ENCODE data around the gene DCAF10. TPM values are rescaled to one million over a fixed set of nuclear protein-coding genes. Genes with fewer than 3 reads are reported as not detected.

Gene DCAF10
- total RNA-seq, 4 donors from 2014 or later, result 25.1 to 56.5 (median 41.1) TPM

DNA sequence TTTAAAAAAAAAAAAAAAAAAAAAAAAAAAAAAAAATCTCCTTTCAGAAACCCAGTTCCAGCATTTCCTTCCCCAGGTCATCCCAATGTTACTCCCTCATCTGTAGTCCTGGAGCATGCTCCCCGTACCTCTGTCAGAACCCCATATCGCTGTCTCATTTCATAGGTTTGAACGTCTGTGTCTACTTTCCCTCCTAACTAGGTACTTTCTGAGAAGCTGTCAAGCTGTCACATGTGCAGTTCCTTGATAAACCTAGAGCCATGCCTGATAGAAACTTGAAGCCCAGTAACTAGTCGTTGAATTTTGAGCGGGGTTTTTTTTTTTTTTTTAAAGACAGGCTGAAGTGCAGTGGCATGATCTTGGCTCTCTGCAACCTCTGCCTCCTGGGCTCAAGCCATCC lies 31.3 kb upstream of the DCAF10 start:
- intact Hi-C loops (cut with DNase I), result no loop called here
- no peak for DNase-seq
- Histone ChIP-seq H3K9me3 (no peaks in the 10 kb centered on the region), H3K36me3 (peaks cover 0 to 16% of the 10 kb centered on the region in 2 donors), H3K4me3 (replicated peaks in 1 of 3) (no peak overlapping the region), H3K27me3 (no peaks in the 10 kb centered on the region), H3K27ac (no peak overlapping the region), H3K4me1 (no peaks in the 10 kb centered on the region)
- TF ChIP-seq POLR2A (IDR thresholded peaks at IDR 0.05), result no peak
- TF ChIP-seq, protein P1, sequence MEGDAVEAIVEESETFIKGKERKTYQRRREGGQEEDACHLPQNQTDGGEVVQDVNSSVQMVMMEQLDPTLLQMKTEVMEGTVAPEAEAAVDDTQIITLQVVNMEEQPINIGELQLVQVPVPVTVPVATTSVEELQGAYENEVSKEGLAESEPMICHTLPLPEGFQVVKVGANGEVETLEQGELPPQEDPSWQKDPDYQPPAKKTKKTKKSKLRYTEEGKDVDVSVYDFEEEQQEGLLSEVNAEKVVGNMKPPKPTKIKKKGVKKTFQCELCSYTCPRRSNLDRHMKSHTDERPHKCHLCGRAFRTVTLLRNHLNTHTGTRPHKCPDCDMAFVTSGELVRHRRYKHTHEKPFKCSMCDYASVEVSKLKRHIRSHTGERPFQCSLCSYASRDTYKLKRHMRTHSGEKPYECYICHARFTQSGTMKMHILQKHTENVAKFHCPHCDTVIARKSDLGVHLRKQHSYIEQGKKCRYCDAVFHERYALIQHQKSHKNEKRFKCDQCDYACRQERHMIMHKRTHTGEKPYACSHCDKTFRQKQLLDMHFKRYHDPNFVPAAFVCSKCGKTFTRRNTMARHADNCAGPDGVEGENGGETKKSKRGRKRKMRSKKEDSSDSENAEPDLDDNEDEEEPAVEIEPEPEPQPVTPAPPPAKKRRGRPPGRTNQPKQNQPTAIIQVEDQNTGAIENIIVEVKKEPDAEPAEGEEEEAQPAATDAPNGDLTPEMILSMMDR (IDR thresholded peaks at IDR 0.05), result no peak
- WGBS, 2 donors, result 69 to 90% methylated on average over 5 of the region's 5 CpGs

DNA sequence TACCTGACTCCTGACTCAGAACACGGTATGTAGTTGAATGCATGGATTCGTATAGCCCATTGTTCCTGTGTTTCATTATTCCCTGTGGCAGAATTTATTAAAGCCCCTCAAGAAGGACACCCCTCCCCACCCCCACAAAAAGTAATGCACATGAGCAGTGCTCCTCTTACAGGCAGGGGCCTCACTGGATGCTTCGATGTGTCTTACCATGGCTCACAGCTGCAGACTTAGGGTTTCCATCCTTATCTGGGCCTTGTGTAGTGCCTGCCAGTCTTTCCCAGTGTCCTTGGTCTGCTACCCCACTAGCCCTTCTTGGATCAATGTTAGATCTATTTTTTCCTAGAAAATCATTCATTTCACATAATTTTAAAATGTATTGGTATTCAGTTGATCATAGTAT lies 30.6 kb upstream of the DCAF10 start:
- Histone ChIP-seq H3K4me1 (no peaks in the 10 kb centered on the region), H3K27me3 (no peaks in the 10 kb centered on the region), H3K4me3 (replicated peaks in 1 of 3) (no peak overlapping the region), H3K9me3 (no peaks in the 10 kb centered on the region), H3K27ac (no peak overlapping the region), H3K36me3 (peaks cover 0 to 16% of the 10 kb centered on the region in 2 donors)
- intact Hi-C loops (cut with DNase I), result no loop called here
- no peak for DNase-seq
- WGBS, 2 donors, result 99 to 100% methylated on average over 3 of the region's 3 CpGs
- TF ChIP-seq, protein P1 (IDR thresholded peaks at IDR 0.05), result no peak

DNA sequence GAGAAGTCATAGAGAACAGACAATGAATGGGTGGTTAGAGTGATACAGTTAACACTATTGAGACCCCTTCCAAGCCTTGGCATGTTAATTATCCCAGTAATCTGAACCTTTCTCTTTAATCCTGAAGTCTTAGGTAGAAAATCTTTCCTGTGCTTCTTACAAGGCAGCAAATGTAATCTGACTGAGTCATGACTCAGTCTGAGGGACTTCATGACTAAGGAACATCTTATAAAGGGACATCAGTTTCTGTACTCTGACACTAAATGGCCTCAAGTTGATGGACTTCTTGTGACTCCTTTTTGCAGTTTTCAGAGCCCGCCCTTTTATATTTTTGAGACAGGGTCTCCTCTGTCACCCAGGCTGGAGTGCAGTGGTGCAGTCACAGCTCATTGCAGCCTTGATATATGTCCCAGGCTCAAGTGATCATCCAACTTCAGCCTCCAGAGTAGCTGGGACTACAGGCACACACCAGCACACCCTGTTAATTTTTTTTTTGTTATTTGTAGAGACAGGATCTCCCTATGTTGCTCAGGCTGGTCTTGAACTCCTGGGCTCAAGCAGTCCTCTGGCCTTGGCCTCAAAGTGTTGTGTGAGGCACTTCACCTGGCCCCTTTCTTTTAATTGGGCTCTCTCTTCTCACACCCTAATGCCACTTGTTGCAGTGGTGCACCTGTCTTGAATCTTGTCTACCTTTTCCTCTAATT lies 25.2 kb upstream of the DCAF10 start:
- Histone ChIP-seq H3K27me3 (no peaks in the 10 kb centered on the region), H3K4me3 (replicated peaks in 1 of 3) (no peak overlapping the region), H3K4me1 (no peaks in the 10 kb centered on the region), H3K27ac (no peak overlapping the region), H3K9me3 (no peaks in the 10 kb centered on the region), H3K36me3 (peaks cover 24 to 35% of the 10 kb centered on the region in 2 donors)
- intact Hi-C loops (cut with DNase I), result no loop called here
- WGBS, 2 donors, result 100% methylated on average over 1 of the region's 1 CpG
- TF ChIP-seq POLR2A (IDR thresholded peaks at IDR 0.05), result no peak
- TF ChIP-seq, protein P1 (IDR thresholded peaks at IDR 0.05), result no peak
- no peak for DNase-seq

DNA sequence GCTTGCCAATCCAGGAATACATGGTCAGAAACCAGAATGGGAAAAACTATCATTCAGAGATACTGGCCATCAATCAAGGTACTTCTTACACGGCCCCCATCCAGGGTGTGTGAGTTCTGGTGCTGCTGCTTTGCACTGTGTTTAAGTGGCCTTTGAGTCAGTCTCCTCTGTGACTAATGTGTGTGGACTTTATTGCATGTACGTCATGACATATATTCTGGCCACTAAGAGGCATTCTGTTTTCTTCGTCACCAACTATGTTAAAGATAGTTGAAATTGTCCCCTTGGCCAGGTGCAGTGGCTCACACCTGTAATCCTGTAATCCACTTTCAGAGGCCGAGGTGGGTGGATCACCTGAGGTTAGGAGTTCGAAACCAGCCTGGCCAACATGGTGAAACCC lies 24.3 kb upstream of the DCAF10 start:
- intact Hi-C loops (cut with DNase I), result no loop called here
- 96 to 97% methylated on average over 5 of the region's 5 CpGs for WGBS, 2 donors
- TF ChIP-seq, protein P1 (IDR thresholded peaks at IDR 0.05), result no peak
- no peak for TF ChIP-seq POLR2A (IDR thresholded peaks at IDR 0.05)
- no peaks in the 10 kb centered on the region for H3K9me3 ChIP-seq
- H3K27me3 ChIP-seq, result no peaks in the 10 kb centered on the region
- H3K4me1 ChIP-seq, result no peaks in the 10 kb centered on the region
- no peak for DNase-seq
- H3K4me3 ChIP-seq (replicated peaks in 1 of 3), result no peak overlapping the region
- peaks cover 26 to 39% of the 10 kb centered on the region in 2 donors for H3K36me3 ChIP-seq
- H3K27ac ChIP-seq, result no peak overlapping the region

DNA sequence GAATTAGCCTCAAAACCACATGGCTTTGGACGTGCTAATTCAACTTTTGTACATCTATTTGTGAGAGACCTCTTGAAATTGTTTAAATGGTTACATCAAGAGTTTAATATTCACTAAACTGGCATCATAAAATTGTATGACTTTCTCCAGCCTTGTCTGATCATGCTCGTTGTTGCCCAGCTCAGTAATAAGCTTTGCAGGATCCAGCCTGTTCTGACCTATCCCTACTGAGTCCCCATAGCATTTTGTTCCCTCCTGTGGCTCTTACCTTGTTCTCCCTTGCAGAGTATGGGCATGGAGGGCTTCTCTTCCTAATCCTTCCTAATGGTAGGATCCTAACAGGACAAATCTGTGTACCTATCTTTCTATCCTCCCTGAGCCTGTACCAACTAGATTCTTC lies 22.1 kb upstream of the DCAF10 start:
- Histone ChIP-seq H3K9me3 (no peaks in the 10 kb centered on the region), H3K27me3 (no peaks in the 10 kb centered on the region), H3K36me3 (peaks cover 34 to 35% of the 10 kb centered on the region in 2 donors), H3K4me1 (no peaks in the 10 kb centered on the region), H3K27ac (no peak overlapping the region), H3K4me3 (replicated peaks in 1 of 3) (no peak overlapping the region)
- TF ChIP-seq, protein P1 (IDR thresholded peaks at IDR 0.05), result no peak
- TF ChIP-seq POLR2A (IDR thresholded peaks at IDR 0.05), result no peak
- no peak for DNase-seq
- intact Hi-C loops (cut with DNase I), result no loop called here
- 85 to 88% methylated on average over 2 of the region's 2 CpGs for WGBS, 2 donors
